Activated T-cell treated with anti-CD3 and anti-CD28 coated beads for 24 hours (primary cell): ENCODE measurements around the gene OR4D2.
"Not testable (repeated sequence)": the region's sequence is repeated elsewhere in the genome, so short reads cannot be mapped to it uniquely, and the experiment has no call there.

ENCODE experiments used
- DNase-seq: peaks from one replicate; pipeline ENCODE4 v3.0.0-alpha.2; 2020; ENCODE audit warnings: low read depth

Gene OR4D2

GRCh38 chr17:58166682-58167081 lies at the start of gene OR4D2:
Gene OR4D2 (plus strand): TSS chr17:58166982. CDS start chr17:58169656, 2,674 bp downstream.
- no peak for DNase-seq

- no peak for DNase-seq
Measured at GRCh38 chr17:58117382-58117781, 49.4 kb upstream of the OR4D2 start.

- no peak for DNase-seq
Measured at GRCh38 chr17:58119491-58119890, 47.3 kb upstream of the OR4D2 start.

GRCh38 chr17:58120195-58120822 lies 46.5 kb upstream of the OR4D2 start:
- DNase-seq: peak; percentile 16

- no peak for DNase-seq
Measured at GRCh38 chr17:58121925-58122324, 44.9 kb upstream of the OR4D2 start.

GRCh38 chr17:58127846-58128245 lies 38.9 kb upstream of the OR4D2 start:
- no peak for DNase-seq

GRCh38 chr17:58132697-58133096 lies 34.1 kb upstream of the OR4D2 start:
- not testable (repeated sequence) for DNase-seq

GRCh38 chr17:58136669-58137279 lies 30.0 kb upstream of the OR4D2 start:
- no peak for DNase-seq

- DNase-seq: no peak
Measured at GRCh38 chr17:58141505-58141904, 25.3 kb upstream of the OR4D2 start.

- DNase-seq: not testable (repeated sequence)
Measured at GRCh38 chr17:58143335-58143734, 23.4 kb upstream of the OR4D2 start.

GRCh38 chr17:58144801-58145200 lies 22.0 kb upstream of the OR4D2 start:
- DNase-seq: no peak

- DNase-seq: no peak
Measured at GRCh38 chr17:58147930-58148434, 18.8 kb upstream of the OR4D2 start, which contains the start of gene OR4D1. Gene OR4D1 (plus strand): TSS chr17:58148384. CDS start chr17:58155154, 6,770 bp downstream.

GRCh38 chr17:58148609-58149008 lies 18.2 kb upstream of the OR4D2 start:
- DNase-seq: no peak

GRCh38 chr17:58150394-58150793 lies 16.4 kb upstream of the OR4D2 start:
- no peak for DNase-seq

GRCh38 chr17:58153046-58153445 lies 13.7 kb upstream of the OR4D2 start:
- peak; percentile 29 for DNase-seq

- no peak for DNase-seq
Measured at GRCh38 chr17:58153671-58154070, 13.1 kb upstream of the OR4D2 start.

- DNase-seq: peak; percentile 46
Measured at GRCh38 chr17:58156839-58157803, 9.7 kb upstream of the OR4D2 start.

- DNase-seq: no peak
Measured at GRCh38 chr17:58158181-58158580, 8.6 kb upstream of the OR4D2 start.

GRCh38 chr17:58161566-58161965 lies 5.2 kb upstream of the OR4D2 start:
- DNase-seq: no peak

GRCh38 chr17:58165981-58166380 lies 801 bp upstream of the OR4D2 start:
- no peak for DNase-seq

GRCh38 chr17:58170622-58171021 lies 3.8 kb downstream of the OR4D2 start:
- DNase-seq: no peak

GRCh38 chr17:58172369-58173071 lies 5.7 kb downstream of the OR4D2 start:
- DNase-seq: peak; percentile 32
